ENCODE results near the gene ELOA. TPM values are rescaled to one million over a fixed set of nuclear protein-coding genes. Genes with fewer than 3 reads are reported as not detected.
A peak's percentile ranks its signal among the peaks of the same experiment; 100 is the strongest.

The ELOA gene
- total and polyA plus RNA-seq, 2 experiments from 2014 or later: 49.1 to 57.7 TPM

DNA sequence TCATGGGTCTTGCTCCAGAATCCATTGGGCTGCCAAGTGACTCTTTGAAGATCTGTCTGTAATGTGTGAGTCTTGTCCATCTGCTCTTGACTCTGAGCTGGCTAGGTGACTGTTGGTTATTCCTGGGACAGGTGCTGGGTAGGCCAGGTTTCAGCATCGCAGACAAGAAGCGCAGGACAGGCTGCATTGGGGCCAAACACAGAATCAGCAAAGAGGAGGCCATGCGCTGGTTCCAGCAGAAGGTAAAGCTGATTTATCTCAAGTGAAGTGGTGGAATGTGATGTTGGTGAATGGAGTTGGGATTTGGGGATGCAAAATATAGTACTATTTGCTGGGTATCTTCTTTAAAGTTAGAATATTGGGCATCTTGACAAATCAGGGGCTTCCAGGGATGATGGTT, 47.6 kb upstream of the ELOA start:
- Mint-ChIP-seq H3K4me3 (peak overlapping the region; percentile 93; the same call in 2 of the 3 replicates), H3K9me3 (no peaks in the 10 kb centered on the region), H3K27me3 (ENCODE audit: insufficient read depth, low read depth, poor library complexity) (peaks cover 9% of the 10 kb centered on the region), H3K4me1 (peaks cover 43% of the 10 kb centered on the region), H3K27ac (no peak overlapping the region), H3K36me3 (ENCODE audit: low read depth) (peaks cover 87% of the 10 kb centered on the region)
- DNase-seq (ENCODE audit: low spot score) (no peak), ATAC-seq (no peak)
- no peak overlapping the region for H2AFZ ChIP-seq
- TF ChIP-seq ZNF114 (CRISPR knock-in tag; IDR thresholded peaks at IDR 0.05) (no peak), STAT1 (IDR thresholded peaks at IDR 0.05; ENCODE audit: unreplicated experiment) (no peak), ZNF331 (CRISPR knock-in tag; IDR thresholded peaks at IDR 0.05; ENCODE audit: low read depth) (no peak), EZH2phosphoT487 (IDR thresholded peaks at IDR 0.05; ENCODE audit: unreplicated experiment) (no peak), EZH2 (IDR thresholded peaks at IDR 0.05; ENCODE audit: low read depth, unreplicated experiment) (no peak), NANOG (IDR thresholded peaks at IDR 0.05; ENCODE audit: borderline replicate concordance) (no peak), CREB1 (CRISPR knock-in tag; IDR thresholded peaks at IDR 0.05; ENCODE audit: low read depth) (no peak), JUNB (IDR thresholded peaks at IDR 0.05; ENCODE audit: unreplicated experiment) (no peak), POLR2AphosphoS5 (IDR thresholded peaks at IDR 0.05; ENCODE audit: low read depth) (no peak)
- TF ChIP-seq, protein P1, sequence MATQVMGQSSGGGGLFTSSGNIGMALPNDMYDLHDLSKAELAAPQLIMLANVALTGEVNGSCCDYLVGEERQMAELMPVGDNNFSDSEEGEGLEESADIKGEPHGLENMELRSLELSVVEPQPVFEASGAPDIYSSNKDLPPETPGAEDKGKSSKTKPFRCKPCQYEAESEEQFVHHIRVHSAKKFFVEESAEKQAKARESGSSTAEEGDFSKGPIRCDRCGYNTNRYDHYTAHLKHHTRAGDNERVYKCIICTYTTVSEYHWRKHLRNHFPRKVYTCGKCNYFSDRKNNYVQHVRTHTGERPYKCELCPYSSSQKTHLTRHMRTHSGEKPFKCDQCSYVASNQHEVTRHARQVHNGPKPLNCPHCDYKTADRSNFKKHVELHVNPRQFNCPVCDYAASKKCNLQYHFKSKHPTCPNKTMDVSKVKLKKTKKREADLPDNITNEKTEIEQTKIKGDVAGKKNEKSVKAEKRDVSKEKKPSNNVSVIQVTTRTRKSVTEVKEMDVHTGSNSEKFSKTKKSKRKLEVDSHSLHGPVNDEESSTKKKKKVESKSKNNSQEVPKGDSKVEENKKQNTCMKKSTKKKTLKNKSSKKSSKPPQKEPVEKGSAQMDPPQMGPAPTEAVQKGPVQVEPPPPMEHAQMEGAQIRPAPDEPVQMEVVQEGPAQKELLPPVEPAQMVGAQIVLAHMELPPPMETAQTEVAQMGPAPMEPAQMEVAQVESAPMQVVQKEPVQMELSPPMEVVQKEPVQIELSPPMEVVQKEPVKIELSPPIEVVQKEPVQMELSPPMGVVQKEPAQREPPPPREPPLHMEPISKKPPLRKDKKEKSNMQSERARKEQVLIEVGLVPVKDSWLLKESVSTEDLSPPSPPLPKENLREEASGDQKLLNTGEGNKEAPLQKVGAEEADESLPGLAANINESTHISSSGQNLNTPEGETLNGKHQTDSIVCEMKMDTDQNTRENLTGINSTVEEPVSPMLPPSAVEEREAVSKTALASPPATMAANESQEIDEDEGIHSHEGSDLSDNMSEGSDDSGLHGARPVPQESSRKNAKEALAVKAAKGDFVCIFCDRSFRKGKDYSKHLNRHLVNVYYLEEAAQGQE (IDR thresholded peaks at IDR 0.05; ENCODE audit: unreplicated experiment): no peak
- TF ChIP-seq, protein P2, sequence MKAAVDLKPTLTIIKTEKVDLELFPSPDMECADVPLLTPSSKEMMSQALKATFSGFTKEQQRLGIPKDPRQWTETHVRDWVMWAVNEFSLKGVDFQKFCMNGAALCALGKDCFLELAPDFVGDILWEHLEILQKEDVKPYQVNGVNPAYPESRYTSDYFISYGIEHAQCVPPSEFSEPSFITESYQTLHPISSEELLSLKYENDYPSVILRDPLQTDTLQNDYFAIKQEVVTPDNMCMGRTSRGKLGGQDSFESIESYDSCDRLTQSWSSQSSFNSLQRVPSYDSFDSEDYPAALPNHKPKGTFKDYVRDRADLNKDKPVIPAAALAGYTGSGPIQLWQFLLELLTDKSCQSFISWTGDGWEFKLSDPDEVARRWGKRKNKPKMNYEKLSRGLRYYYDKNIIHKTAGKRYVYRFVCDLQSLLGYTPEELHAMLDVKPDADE (IDR thresholded peaks at IDR 0.05): no peak
- TF ChIP-seq, protein P3, sequence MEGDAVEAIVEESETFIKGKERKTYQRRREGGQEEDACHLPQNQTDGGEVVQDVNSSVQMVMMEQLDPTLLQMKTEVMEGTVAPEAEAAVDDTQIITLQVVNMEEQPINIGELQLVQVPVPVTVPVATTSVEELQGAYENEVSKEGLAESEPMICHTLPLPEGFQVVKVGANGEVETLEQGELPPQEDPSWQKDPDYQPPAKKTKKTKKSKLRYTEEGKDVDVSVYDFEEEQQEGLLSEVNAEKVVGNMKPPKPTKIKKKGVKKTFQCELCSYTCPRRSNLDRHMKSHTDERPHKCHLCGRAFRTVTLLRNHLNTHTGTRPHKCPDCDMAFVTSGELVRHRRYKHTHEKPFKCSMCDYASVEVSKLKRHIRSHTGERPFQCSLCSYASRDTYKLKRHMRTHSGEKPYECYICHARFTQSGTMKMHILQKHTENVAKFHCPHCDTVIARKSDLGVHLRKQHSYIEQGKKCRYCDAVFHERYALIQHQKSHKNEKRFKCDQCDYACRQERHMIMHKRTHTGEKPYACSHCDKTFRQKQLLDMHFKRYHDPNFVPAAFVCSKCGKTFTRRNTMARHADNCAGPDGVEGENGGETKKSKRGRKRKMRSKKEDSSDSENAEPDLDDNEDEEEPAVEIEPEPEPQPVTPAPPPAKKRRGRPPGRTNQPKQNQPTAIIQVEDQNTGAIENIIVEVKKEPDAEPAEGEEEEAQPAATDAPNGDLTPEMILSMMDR (conservative IDR thresholded peaks at IDR 0.05; ENCODE audit: low read depth in 2 of 2): no peak
- TF ChIP-seq, protein P4, sequence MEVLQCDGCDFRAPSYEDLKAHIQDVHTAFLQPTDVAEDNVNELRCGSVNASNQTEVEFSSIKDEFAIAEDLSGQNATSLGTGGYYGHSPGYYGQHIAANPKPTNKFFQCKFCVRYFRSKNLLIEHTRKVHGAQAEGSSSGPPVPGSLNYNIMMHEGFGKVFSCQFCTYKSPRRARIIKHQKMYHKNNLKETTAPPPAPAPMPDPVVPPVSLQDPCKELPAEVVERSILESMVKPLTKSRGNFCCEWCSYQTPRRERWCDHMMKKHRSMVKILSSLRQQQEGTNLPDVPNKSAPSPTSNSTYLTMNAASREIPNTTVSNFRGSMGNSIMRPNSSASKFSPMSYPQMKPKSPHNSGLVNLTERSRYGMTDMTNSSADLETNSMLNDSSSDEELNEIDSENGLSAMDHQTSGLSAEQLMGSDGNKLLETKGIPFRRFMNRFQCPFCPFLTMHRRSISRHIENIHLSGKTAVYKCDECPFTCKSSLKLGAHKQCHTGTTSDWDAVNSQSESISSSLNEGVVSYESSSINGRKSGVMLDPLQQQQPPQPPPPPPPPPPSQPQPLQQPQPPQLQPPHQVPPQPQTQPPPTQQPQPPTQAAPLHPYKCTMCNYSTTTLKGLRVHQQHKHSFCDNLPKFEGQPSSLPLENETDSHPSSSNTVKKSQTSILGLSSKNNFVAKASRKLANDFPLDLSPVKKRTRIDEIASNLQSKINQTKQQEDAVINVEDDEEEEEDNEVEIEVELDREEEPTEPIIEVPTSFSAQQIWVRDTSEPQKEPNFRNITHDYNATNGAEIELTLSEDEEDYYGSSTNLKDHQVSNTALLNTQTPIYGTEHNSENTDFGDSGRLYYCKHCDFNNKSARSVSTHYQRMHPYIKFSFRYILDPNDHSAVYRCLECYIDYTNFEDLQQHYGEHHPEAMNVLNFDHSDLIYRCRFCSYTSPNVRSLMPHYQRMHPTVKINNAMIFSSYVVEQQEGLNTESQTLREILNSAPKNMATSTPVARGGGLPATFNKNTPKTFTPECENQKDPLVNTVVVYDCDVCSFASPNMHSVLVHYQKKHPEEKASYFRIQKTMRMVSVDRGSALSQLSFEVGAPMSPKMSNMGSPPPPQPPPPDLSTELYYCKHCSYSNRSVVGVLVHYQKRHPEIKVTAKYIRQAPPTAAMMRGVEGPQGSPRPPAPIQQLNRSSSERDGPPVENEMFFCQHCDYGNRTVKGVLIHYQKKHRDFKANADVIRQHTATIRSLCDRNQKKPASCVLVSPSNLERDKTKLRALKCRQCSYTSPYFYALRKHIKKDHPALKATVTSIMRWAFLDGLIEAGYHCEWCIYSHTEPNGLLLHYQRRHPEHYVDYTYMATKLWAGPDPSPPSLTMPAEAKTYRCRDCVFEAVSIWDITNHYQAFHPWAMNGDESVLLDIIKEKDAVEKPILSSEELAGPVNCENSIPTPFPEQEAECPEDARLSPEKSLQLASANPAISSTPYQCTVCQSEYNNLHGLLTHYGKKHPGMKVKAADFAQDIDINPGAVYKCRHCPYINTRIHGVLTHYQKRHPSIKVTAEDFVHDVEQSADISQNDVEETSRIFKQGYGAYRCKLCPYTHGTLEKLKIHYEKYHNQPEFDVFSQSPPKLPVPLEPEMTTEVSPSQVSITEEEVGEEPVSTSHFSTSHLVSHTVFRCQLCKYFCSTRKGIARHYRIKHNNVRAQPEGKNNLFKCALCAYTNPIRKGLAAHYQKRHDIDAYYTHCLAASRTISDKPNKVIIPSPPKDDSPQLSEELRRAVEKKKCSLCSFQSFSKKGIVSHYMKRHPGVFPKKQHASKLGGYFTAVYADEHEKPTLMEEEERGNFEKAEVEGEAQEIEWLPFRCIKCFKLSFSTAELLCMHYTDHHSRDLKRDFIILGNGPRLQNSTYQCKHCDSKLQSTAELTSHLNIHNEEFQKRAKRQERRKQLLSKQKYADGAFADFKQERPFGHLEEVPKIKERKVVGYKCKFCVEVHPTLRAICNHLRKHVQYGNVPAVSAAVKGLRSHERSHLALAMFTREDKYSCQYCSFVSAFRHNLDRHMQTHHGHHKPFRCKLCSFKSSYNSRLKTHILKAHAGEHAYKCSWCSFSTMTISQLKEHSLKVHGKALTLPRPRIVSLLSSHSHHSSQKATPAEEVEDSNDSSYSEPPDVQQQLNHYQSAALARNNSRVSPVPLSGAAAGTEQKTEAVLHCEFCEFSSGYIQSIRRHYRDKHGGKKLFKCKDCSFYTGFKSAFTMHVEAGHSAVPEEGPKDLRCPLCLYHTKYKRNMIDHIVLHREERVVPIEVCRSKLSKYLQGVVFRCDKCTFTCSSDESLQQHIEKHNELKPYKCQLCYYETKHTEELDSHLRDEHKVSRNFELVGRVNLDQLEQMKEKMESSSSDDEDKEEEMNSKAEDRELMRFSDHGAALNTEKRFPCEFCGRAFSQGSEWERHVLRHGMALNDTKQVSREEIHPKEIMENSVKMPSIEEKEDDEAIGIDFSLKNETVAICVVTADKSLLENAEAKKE (CRISPR knock-in tag; IDR thresholded peaks at IDR 0.05): no peak
- H3K27me3 ChIP-seq (ENCODE audit: insufficient read depth): no peaks in the 10 kb centered on the region
- H3K36me3 ChIP-seq (ENCODE audit: insufficient read depth): peaks cover 84% of the 10 kb centered on the region
- no peak overlapping the region for H3K27ac ChIP-seq (ENCODE audit: low read depth)
- H3K4me2 ChIP-seq: peak overlapping the region; percentile 31; the same call in 1 of the 2 replicates
- H4K20me1 ChIP-seq (replicated peaks; ENCODE audit: insufficient read depth): peaks cover 77% of the 10 kb centered on the region
- H3K9me2 ChIP-seq (ENCODE audit: insufficient read depth): no peaks in the 10 kb centered on the region
- H3F3A ChIP-seq (replicated peaks; ENCODE audit: low read depth): peaks cover 68% of the 10 kb centered on the region
- peak overlapping the region; percentile 26; the same call in 1 of the 2 replicates for H3K4me3 ChIP-seq
- peaks cover 22% of the 10 kb centered on the region for H3K4me1 ChIP-seq (ENCODE audit: insufficient read depth)
- H3K79me2 ChIP-seq (replicated peaks; ENCODE audit: insufficient read depth): peaks cover 91% of the 10 kb centered on the region
